HL-60 (cell line): Measurements from ENCODE around the gene SH3BP5L.

Source experiments
- POLR2AphosphoS5 ChIP-seq: IDR thresholded peaks from 2 replicates; pipeline ENCODE4 v1.6.1; 2012; ENCODE audit warnings: low read depth
- TF ChIP-seq, protein P1 (sequence below): IDR thresholded peaks from one replicate; pipeline ENCODE4 v1.5.1; 2011; ENCODE audit warnings: low read length, control low read depth, inconsistent platforms; ENCODE audit not compliant: insufficient read depth

- TF ChIP-seq, protein P1, sequence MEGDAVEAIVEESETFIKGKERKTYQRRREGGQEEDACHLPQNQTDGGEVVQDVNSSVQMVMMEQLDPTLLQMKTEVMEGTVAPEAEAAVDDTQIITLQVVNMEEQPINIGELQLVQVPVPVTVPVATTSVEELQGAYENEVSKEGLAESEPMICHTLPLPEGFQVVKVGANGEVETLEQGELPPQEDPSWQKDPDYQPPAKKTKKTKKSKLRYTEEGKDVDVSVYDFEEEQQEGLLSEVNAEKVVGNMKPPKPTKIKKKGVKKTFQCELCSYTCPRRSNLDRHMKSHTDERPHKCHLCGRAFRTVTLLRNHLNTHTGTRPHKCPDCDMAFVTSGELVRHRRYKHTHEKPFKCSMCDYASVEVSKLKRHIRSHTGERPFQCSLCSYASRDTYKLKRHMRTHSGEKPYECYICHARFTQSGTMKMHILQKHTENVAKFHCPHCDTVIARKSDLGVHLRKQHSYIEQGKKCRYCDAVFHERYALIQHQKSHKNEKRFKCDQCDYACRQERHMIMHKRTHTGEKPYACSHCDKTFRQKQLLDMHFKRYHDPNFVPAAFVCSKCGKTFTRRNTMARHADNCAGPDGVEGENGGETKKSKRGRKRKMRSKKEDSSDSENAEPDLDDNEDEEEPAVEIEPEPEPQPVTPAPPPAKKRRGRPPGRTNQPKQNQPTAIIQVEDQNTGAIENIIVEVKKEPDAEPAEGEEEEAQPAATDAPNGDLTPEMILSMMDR, result no peak
- TF ChIP-seq POLR2AphosphoS5, result no peak
These were observed 4.1 kb downstream of the SH3BP5L start for GRCh38 chr1:248821641-248822040.
